K562 (cell line): ENCODE results near the gene PPP2R3B. TPM values are rescaled to one million over a fixed set of nuclear protein-coding genes. Genes with fewer than 3 reads are reported as not detected.

Experiments used
- ATAC-seq: fragments of 200-7000 bp; cut with Tn5 transposase; 3 replicates; pipeline ENCODE4 v1.9.1; 2020; ENCODE audit warnings: moderate library complexity
- BruUV-seq: library from RNA; stranded (reverse); fragments of 400-500 nt; replicated peaks from 2 replicates; lab custom pipeline; 2021; lab: Mats Ljungman, UMichigan
- CTCF ChIA-PET: fragments of 300-600 bp; formaldehyde crosslinking; extraction: SDS; loops from one replicate; lab custom pipeline; 2021; ENCODE audit warnings: low intra/inter-chr PET ratio; lab: Yijun Ruan, JAX
- POLR2A ChIA-PET: fragments of 300-600, 350-650 bp; sonication (Branson Sonifier 250); formaldehyde crosslinking; extraction: SDS; loops from one replicate; lab custom pipeline; 2021; ENCODE audit warnings: antibody characterized with exemption, inconsistent platforms; lab: Yijun Ruan, JAX
- DNase-seq, 4 experiments: peaks; one replicate each; pipeline versions ENCODE4 v3.0.0 to v3.0.0-alpha.2; 2011 to 2018; ENCODE audit warnings: low spot score in 3 of 4, mixed read lengths in 3 of 4; ENCODE audit errors: extremely low read depth in 1 of 4
- FAIRE-seq: peaks from 2 replicates; lab custom pipeline; 2011; peaks lifted over from hg19 to GRCh38; lab: Jason Lieb, UNC
- H2AFZ ChIP-seq: 2 replicates; pipeline ENCODE4 v1.6.0; 2011; ENCODE audit warnings: low read depth, low read length, control low read depth, inconsistent platforms
- H3K27ac ChIP-seq: fragments of 200-600 bp; 3 replicates; pipeline ENCODE4 v1.8.0; 2011; ENCODE audit warnings: low read depth, mild to moderate bottlenecking, control low read depth, inconsistent platforms, low read length, moderate library complexity, mixed read lengths; ENCODE audit errors: extremely low read depth
- H3K27me3 ChIP-seq, 2 experiments: fragments of 300-600 bp in 1 of 2; 2 replicates in 1 of 2; 3 replicates in 1 of 2; pipeline versions ENCODE4 v1.6.0 to v1.8.0; 2011; ENCODE audit warnings: inconsistent platforms in 2 of 2, low read length in 2 of 2, mild to moderate bottlenecking in 1 of 2, mixed read lengths in 1 of 2, moderate library complexity in 1 of 2; ENCODE audit not compliant: control insufficient read depth in 2 of 2, insufficient read depth in 2 of 2
- H3K36me3 ChIP-seq: fragments of 300-600 bp; 3 replicates; pipeline ENCODE4 v1.8.0; 2011; ENCODE audit warnings: mild to moderate bottlenecking, low read length, inconsistent platforms; ENCODE audit not compliant: control insufficient read depth, insufficient read depth
- H3K4me1 ChIP-seq, 2 experiments: fragments of 200-600 bp in 1 of 2; replicated peaks in 1 of 2; 2 replicates in 1 of 2; 3 replicates in 1 of 2; pipeline versions ENCODE4 v1.5.1 to v1.8.0; 2011; ENCODE audit warnings: inconsistent platforms in 2 of 2, low read length in 2 of 2, mild to moderate bottlenecking in 1 of 2, mixed read lengths in 1 of 2, moderate library complexity in 1 of 2; ENCODE audit not compliant: control insufficient read depth in 2 of 2, insufficient read depth in 2 of 2
- H3K4me2 ChIP-seq: 2 replicates; pipeline ENCODE4 v1.6.1; 2011; ENCODE audit warnings: low read length, control low read depth, inconsistent platforms, mixed read lengths; ENCODE audit not compliant: insufficient read depth
- H3K4me3 ChIP-seq: fragments of 200-600 bp; sonication (generic), shearing (Covaris generic); 2 replicates; pipeline ENCODE4 v1.5.1; 2016; ENCODE audit warnings: control low read depth, inconsistent platforms
- H3K79me2 ChIP-seq: fragments of 200-600 bp; 3 replicates; pipeline ENCODE4 v1.8.0; 2011; ENCODE audit warnings: low read length, inconsistent platforms; ENCODE audit not compliant: control insufficient read depth, insufficient read depth
- H3K9ac ChIP-seq, 2 experiments: 2 replicates each; pipeline versions ENCODE4 v1.6.0 to v1.6.1; 2011; ENCODE audit warnings: low read depth in 2 of 2, low read length in 2 of 2, control low read depth in 1 of 2, inconsistent platforms in 1 of 2, mild to moderate bottlenecking in 1 of 2, mixed read lengths in 1 of 2; ENCODE audit not compliant: insufficient read depth in 1 of 2
- H3K9me1 ChIP-seq: one replicate; pipeline ENCODE4 v1.6.0; 2011; ENCODE audit warnings: inconsistent platforms, mild to moderate bottlenecking, low read length, moderate library complexity; ENCODE audit not compliant: control insufficient read depth, insufficient read depth
- H3K9me3 ChIP-seq: replicated peaks from 2 replicates; pipeline ENCODE4 v1.5.1; 2011; ENCODE audit warnings: low read depth, low read length, inconsistent platforms; ENCODE audit not compliant: control insufficient read depth, insufficient read depth
- H4K20me1 ChIP-seq: replicated peaks from 2 replicates; pipeline ENCODE4 v1.6.1; 2011; ENCODE audit warnings: low read length, inconsistent platforms, mixed read lengths; ENCODE audit not compliant: control insufficient read depth, insufficient read depth
- FOXO4 ChIP-seq: fragments of 450-650 bp; formaldehyde crosslinking; IDR thresholded peaks from 2 replicates; pipeline ENCODE4 v1.4.0; 2020; ENCODE audit warnings: mild to moderate bottlenecking, moderate library complexity
- NFXL1 ChIP-seq: fragments of 450-650 bp; formaldehyde crosslinking; IDR thresholded peaks from 2 replicates; pipeline ENCODE4 v1.4.0; 2021; ENCODE audit warnings: mild to moderate bottlenecking
- PREB ChIP-seq: sonication (generic); formaldehyde crosslinking; IDR thresholded peaks from 2 replicates; pipeline ENCODE4 v1.8.1; 2023; ENCODE audit warnings: mild to moderate bottlenecking, missing genetic modification reagents
- TARDBP ChIP-seq: fragments of 450-650 bp; IDR thresholded peaks from 2 replicates; pipeline ENCODE4 v1.6.1; 2016
- THRAP3 ChIP-seq: fragments of 450-650 bp; IDR thresholded peaks from 2 replicates; pipeline ENCODE4 v1.6.1; 2016; ENCODE audit warnings: mild to moderate bottlenecking, inconsistent platforms, borderline replicate concordance
- ZKSCAN8 ChIP-seq: fragments of 200-800 bp; sonication (Bioruptor generic); IDR thresholded peaks from 2 replicates; pipeline ENCODE4 v1.6.1; 2016; ENCODE audit warnings: missing genetic modification characterization, missing compliant biosample characterization
- ZNF561 ChIP-seq: fragments of 450-650 bp; formaldehyde crosslinking; conservative IDR thresholded peaks from 2 replicates; pipeline ENCODE4 v1.4.0; 2020; ENCODE audit warnings: mild to moderate bottlenecking, moderate library complexity
- ZSCAN32 ChIP-seq: fragments of 450-650 bp; formaldehyde crosslinking; IDR thresholded peaks from 2 replicates; pipeline ENCODE4 v1.4.0; 2020; ENCODE audit warnings: mild to moderate bottlenecking, moderate library complexity
- WGBS: fragments of 100-300 bp; shearing (Covaris generic); methylation state at CpG from one replicate; pipeline ENCODE4 v1.1.6; 2016; ENCODE audit warnings: low coverage, mixed read lengths; ENCODE audit not compliant: insufficient coverage; ENCODE audit errors: missing lambda C conversion rate; 5-methylcytosine and 5-hydroxymethylcytosine counted together
- in situ Hi-C: fragments of 300-500 bp; cut with MboI; formaldehyde crosslinking; loops from 4 replicates; pipeline ENCODE4 v1.15.0; 2018; ENCODE audit warnings: inconsistent platforms, mixed read lengths
- intact Hi-C: fragments of 100-400 bp; cut with micrococcal nuclease; formaldehyde crosslinking; loops from 2 replicates; pipeline ENCODE4 v1.14.2; 2022
- polyA plus RNA-seq, 8 experiments: library from polyadenylated mRNA; depleted of rRNA in 4 of 8; stranded (reverse) in 5 of 8; unstranded in 3 of 8; fragments of >200 nt; fragmentation: Nextera tagmentation in 2 of 8; fragmentation: Illumina TruSeq in 1 of 8; extraction: Ambion mirVana in 2 of 8; extraction: Trizol in 1 of 8; gene quantifications; 2 replicates each; pipeline versions ENCODE4 v1.2.1 to v1.2.3, GENCODE V29; 2011 to 2014; ENCODE audit warnings: inconsistent platforms in 1 of 8, missing spikeins in 1 of 8
- total RNA-seq, 7 experiments: library from RNA; depleted of rRNA in 6 of 7; stranded (reverse); fragments of >200 nt in 6 of 7; fragmentation: Illumina TruSeq in 2 of 7; extraction: Trizol in 2 of 7; gene quantifications; 2 replicates each; pipeline versions ENCODE4 v1.2.1 to v1.2.3, GENCODE V29; 2011 to 2021; ENCODE audit warnings: low replicate concordance in 1 of 7

PPP2R3B gene
- total and polyA plus RNA-seq, 9 of the 15 experiments (the other 6 are each of a cell fraction or from before 2014, with no cell fraction given): 0.04 to 18.2 (median 8.2) TPM; not detected in 1

GRCh38 chrX:333611-334311 is 52.9 kb downstream of the PPP2R3B start:
- Histone ChIP-seq H3K27ac (no peak overlapping the region), H2AFZ (no peak overlapping the region), H3K9me1 (no peaks in the 10 kb centered on the region), H3K4me2 (no peak overlapping the region), H3K4me3 (no peak overlapping the region), H3K36me3 (no peaks in the 10 kb centered on the region), H4K20me1 (no peaks in the 10 kb centered on the region), H3K79me2 (no peaks in the 10 kb centered on the region), H3K9ac (no peak overlapping the region), H3K27me3 (no peaks in the 10 kb centered on the region), H3K9me3 (no peaks in the 10 kb centered on the region), H3K4me1 (peaks cover 0 to 5% of the 10 kb centered on the region in 2 experiments; a peak in 2 of 5 replicates)
- TF ChIP-seq ZKSCAN8 (CRISPR knock-in tag): no peak
- no peak for TF ChIP-seq THRAP3
- no peak for TF ChIP-seq PREB (CRISPR knock-in tag)
- no peak for TF ChIP-seq NFXL1 (CRISPR knock-in tag)
- no peak for TF ChIP-seq TARDBP
- no peak for TF ChIP-seq ZSCAN32 (CRISPR knock-in tag)
- TF ChIP-seq FOXO4: no peak
- TF ChIP-seq ZNF561: no peak
- no peak for DNase-seq
- CTCF ChIA-PET: no interaction called here
- POLR2A ChIA-PET: no interaction called here
- WGBS: 85% methylated on average over 17 of the region's 51 CpGs
- in situ Hi-C loops: no loop called here
- intact Hi-C loops: no loop called here
- no peak for FAIRE-seq
- ATAC-seq: no peak
- no TSS peak for BruUV-seq
